WERI-Rb-1 (cell line): ENCODE results near the gene HOXB4.

Experiments
- DNase-seq: peaks from one replicate; pipeline ENCODE4 v3.0.0-alpha.2; 2020
- H3K27ac ChIP-seq: fragments of 250-450 bp; sonication (Bioruptor Pico); 2 replicates; pipeline ENCODE4 v1.5.1; 2020; ENCODE audit warnings: mild to moderate bottlenecking, moderate library complexity
- H3K27me3 ChIP-seq: fragments of 250-450 bp; sonication (Bioruptor Pico); 2 replicates; pipeline ENCODE4 v1.5.1; 2021; ENCODE audit warnings: mild to moderate bottlenecking, low read depth, moderate library complexity; ENCODE audit not compliant: insufficient read depth, severe bottlenecking
- H3K36me3 ChIP-seq: fragments of 250-450 bp; sonication (Bioruptor Pico); 2 replicates; pipeline ENCODE4 v1.5.1; 2020; ENCODE audit warnings: mild to moderate bottlenecking, moderate library complexity
- H3K4me3 ChIP-seq: 2 replicates; pipeline ENCODE4 v1.5.1; 2011; ENCODE audit warnings: low read depth, mild to moderate bottlenecking, control low read depth, low read length
- H3K9me3 ChIP-seq: fragments of 250-450 bp; sonication (Bioruptor Pico); 2 replicates; pipeline ENCODE4 v1.5.1; 2021; ENCODE audit warnings: mild to moderate bottlenecking, moderate library complexity; ENCODE audit not compliant: severe bottlenecking
- TF ChIP-seq, protein P1 (sequence below): IDR thresholded peaks from 2 replicates; pipeline ENCODE4 v1.5.1; 2011; ENCODE audit warnings: low read depth, mild to moderate bottlenecking, control low read depth, inconsistent platforms, low read length

The HOXB4 gene

DNA sequence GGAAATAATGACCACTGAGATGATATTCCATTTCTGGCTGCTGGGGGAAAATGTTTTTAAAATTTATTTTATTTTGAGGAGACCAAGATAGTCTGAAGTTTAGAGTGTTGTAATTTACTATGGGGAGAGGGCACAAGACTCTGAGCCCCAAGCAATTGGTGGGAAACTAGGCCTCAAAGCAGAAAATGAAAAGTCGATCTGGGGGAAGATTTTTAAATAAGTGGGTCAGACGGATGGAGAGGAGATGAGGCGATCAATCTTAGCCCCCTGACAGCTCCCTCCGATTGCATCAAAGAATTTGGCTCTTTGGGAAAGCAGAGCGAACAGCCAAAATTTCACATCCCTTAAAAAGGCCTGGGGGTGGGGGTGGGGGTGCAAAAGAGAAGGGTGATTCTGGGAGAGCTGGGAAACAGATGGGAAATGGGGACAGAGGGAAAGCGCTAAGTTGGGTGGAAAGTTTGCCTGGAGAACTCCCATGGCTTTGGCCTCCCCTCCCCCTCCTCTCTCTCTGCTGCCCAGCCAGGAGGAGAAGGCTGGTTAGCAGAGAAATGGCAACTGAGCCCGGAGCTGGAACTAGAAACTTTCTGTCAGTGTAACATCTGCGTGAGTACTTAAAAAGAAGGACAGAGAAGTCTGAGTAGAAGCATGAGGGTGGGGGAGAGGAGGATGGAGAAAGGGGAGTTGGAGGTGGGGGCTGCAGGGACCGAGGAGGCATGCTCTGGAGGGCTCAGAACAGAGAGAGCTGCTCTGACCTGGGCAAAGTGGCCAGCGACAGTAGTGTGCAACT is 31.8 kb downstream of the HOXB4 start:
- H3K9me3 ChIP-seq: peaks cover 14% of the 10 kb centered on the region
- TF ChIP-seq, protein P1, sequence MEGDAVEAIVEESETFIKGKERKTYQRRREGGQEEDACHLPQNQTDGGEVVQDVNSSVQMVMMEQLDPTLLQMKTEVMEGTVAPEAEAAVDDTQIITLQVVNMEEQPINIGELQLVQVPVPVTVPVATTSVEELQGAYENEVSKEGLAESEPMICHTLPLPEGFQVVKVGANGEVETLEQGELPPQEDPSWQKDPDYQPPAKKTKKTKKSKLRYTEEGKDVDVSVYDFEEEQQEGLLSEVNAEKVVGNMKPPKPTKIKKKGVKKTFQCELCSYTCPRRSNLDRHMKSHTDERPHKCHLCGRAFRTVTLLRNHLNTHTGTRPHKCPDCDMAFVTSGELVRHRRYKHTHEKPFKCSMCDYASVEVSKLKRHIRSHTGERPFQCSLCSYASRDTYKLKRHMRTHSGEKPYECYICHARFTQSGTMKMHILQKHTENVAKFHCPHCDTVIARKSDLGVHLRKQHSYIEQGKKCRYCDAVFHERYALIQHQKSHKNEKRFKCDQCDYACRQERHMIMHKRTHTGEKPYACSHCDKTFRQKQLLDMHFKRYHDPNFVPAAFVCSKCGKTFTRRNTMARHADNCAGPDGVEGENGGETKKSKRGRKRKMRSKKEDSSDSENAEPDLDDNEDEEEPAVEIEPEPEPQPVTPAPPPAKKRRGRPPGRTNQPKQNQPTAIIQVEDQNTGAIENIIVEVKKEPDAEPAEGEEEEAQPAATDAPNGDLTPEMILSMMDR: no peak
- H3K36me3 ChIP-seq: no peaks in the 10 kb centered on the region; the same call in 1 of the 2 replicates
- H3K27ac ChIP-seq: no peak overlapping the region
- peaks cover 92% of the 10 kb centered on the region for H3K27me3 ChIP-seq
- H3K4me3 ChIP-seq: no peak overlapping the region
- no peak for DNase-seq

DNA sequence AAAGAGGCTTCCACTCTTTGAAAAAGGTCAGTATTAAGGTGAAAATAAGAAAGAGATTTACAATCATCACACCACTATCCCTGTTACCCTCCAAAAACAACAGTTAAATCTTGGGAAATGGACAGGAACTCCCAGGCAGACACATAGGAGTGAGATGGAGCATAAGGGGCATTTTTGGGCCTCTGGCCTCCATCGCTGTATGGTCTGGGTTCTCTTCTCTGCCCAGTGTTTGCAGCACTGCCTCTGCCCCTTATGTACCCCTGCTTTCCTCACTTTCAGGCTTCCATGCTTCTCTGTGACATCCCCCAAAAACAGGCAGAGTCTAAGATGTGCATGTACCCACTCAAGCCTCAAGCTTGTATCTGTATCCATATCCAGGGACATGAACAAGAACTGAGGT is 32.6 kb downstream of the HOXB4 start:
- H3K27ac ChIP-seq: no peak overlapping the region
- H3K4me3 ChIP-seq: no peak overlapping the region

DNA sequence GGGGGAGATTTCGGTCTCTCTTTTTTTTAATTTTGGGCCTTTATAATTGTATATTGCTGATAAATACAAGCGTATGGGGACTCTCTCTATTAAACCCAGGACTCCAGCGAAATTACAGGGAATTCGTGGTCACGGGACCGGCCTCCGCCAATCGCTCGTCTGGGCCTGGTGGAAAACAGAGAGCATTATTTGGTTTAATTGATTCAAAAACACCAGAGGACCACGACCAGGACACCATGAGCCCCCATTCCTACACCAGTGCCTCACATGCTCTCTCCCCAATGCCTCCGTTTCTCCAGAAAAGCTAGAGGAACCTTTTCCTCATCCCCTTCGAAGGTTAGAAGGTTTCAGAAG is 33.2 kb downstream of the HOXB4 start, which contains the start of gene HOXB2:
Gene HOXB2, minus strand, starts transcription at position 88 of the 354 bp plus-strand sequence. CDS start 198 bp downstream, outside the sequence.
- no peak within 1 kb of the TSS for H3K27ac ChIP-seq

More for the DNA sequence above, 32.6 kb downstream of the HOXB4 start:
- peaks cover 97% of the 10 kb centered on the region for H3K27me3 ChIP-seq
- H3K36me3 ChIP-seq: no peaks in the 10 kb centered on the region; the same call in 1 of the 2 replicates
- H3K9me3 ChIP-seq: peaks cover 13% of the 10 kb centered on the region
- DNase-seq: no peak
- TF ChIP-seq, protein P1: no peak

DNA sequence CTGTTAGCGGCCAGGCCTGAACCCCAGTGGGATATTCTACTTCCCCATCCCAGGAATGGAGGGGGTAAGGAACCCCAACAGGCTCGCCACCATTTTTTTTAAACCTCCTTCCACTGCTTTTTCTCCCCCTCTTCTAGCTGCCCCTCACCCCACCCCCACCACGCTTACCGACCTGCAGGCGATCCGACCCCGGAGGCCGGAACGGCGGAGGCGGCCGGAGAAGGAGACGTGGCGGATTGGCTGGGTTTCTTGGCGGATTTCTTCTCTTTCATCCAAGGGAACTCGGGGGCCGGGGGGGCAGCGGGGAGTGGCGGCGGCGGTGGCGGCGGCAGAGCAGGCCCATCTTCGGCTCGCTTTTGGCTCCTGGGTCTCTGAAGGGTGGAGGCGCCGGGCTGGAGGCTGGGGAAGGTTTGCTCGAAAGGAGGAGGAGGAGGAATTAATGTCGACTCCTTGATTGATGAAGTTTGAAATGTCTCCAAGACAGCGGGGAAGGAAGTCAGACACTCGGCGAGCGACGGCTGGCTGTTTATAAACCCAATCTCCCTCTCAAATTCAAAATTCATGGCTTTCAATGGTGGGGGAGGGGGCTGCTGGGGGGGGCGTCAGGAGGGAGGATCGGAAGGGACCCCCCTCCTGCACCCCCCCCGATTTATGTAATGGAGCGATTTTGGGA is 33.7 kb downstream of the HOXB4 start:
- Histone ChIP-seq H3K4me3 (no peak overlapping the region), H3K36me3 (no peaks in the 10 kb centered on the region; the same call in 1 of the 2 replicates), H3K27ac (no peak overlapping the region), H3K27me3 (peaks cover 95% of the 10 kb centered on the region), H3K9me3 (peaks cover 8% of the 10 kb centered on the region)
- no peak for DNase-seq
- TF ChIP-seq, protein P1: no peak

More for the DNA sequence above, 33.2 kb downstream of the HOXB4 start, which contains the start of gene HOXB2:
- peaks cover 97% of the 10 kb centered on the region for H3K27me3 ChIP-seq
- TF ChIP-seq, protein P1: no peak
- H3K9me3 ChIP-seq: peaks cover 8% of the 10 kb centered on the region
- DNase-seq: no peak
- no peak within 1 kb of the TSS for H3K4me3 ChIP-seq
- no peaks in the 10 kb centered on the region; the same call in 1 of the 2 replicates for H3K36me3 ChIP-seq

DNA sequence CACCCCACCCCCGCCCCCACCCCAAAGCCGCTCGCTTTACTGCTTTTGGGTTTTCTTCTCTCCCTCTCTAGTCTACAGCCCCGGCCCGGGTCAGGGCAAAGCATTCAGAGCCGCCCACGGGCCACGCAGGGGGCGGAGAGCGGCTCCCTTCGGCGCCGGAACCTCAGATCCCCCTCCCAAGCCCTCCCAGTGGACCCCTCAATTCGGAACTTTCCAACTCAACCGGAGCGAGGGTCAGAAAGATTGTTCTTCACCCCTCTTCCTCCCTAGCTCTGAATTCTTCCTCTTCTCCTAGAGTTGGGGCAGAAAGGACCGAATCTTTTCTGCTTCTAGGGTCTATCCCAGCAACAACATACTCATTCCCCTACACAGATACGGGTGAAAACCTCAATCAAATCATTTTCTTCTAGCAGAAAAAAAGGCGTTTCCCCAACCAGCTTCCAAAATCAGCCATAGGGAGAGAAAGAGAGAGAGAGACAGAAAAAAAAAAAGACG is 34.2 kb downstream of the HOXB4 start:
- Histone ChIP-seq H3K4me3 (no peak overlapping the region), H3K36me3 (no peaks in the 10 kb centered on the region; the same call in 1 of the 2 replicates), H3K9me3 (peaks cover 8% of the 10 kb centered on the region), H3K27me3 (peaks cover 95% of the 10 kb centered on the region), H3K27ac (no peak overlapping the region)
- DNase-seq: no peak
- TF ChIP-seq, protein P1: no peak
